ENCODE data around the gene GABARAPL2.
A peak's percentile ranks its signal among the peaks of the same experiment; 100 is the strongest.
"Not testable (repeated sequence)": the region's sequence is repeated elsewhere in the genome, so short reads cannot be mapped to it uniquely, and the experiment has no call there.

Gene GABARAPL2

GRCh38 chr16:75566040-75566757 is at the start of gene GABARAPL2:
GABARAPL2 (plus strand) TSS chr16:75566379; CDS start chr16:75566487, 108 bp downstream.
- DNase-seq, result peak; percentile 92

GRCh38 chr16:75519175-75519574 is 47.0 kb upstream of the GABARAPL2 start:
- DNase-seq, result no peak

DNA sequence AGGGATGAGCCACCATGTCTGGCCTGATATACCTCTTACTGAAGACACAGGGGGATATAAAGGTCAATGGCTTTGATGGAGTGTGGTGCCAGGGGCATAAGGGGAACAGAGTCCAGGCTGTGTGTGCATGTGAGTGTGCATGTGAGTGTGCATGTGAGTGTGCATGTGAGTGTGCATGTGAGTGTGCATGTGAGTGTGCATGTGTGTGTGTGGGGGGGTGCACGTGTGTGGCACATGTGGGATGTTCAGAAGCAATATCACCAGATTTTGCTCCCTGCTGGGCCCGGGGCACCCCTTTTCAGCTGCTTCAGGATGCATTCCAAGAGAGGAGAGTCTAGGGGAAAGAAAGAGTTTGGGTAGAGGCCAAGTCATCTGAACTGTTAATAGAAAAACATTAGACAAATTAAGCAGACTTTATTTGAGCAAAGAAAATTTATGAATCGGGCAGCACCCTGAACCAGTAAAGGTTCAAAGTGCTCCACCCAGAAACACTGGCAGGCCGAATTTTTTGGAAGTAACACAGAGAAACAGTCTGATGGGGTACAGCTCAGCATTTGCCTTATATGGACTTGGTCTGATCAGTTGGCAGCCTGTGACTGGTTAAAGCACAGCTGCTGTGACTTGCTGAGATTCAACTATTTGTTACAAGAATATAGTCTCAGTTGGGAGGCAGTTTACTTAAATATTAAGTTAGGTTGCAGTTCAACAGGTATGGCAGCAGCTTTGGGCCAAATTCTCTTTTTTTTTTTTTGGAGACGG is 40.0 kb upstream of the GABARAPL2 start:
- DNase-seq, result no peak

DNA sequence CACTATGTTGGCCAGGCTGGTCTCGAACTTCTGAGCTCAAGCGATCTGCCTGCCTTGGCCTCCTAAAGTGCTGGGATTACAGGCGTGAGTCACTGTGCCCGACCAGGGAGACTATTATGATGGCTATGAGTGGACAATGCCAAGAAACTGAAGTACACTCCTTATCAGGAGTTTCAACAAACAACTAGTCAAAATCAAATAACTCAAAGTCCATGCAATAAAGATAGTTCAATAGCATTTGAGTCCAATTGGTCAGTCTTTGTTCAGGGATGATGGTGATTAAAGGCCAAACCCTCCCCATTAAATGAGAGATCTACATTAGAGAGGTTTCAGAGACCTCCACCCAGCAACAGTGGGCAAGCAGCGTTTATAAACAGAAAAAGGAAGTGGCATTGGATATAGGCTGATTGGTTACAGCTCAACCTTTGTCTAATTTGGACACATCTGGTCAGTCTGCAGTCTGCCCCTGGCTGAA is 38.3 kb upstream of the GABARAPL2 start:
- DNase-seq, result no peak

DNA sequence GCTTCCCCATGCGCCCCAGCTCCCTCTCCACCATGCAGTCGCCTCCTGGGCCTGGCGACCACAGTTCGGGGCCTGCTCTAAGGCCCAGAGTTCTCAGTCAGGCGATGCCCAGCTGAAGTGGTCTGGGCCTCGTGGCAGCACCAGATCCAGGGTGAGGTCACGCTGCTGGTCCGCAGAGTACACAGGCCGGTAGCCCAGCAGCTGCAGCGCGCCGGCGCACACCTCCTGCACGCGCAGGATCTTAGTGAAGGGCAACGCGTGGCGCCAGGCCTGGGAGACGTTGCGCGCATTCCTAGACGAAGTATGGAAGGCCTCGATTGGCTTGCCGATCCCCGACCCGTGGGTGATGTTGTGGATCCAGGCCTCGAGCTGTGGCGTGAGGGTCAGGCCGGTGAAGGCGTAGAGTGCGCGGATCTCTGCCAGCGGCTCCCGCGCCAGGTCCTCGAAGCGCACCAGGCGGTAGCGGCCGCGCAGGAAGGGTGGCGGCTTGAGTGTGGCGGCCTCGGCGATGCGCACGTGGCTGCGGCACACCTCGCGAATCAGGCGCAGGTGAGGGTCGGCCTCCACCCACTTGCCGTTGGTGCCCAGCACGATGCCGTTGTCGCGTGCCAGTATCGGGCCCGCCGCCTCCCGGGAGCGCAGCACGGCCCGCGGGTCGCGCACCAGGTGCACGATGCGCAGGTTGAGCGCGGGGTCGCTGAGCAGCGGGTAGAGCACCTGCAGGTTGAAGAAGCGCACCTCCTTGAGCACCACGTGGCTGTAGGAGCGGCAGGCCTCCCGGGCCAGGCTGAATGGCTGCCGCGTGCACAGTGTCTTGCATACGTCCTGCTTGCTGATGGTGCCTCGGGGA is 36.9 kb upstream of the GABARAPL2 start:
- DNase-seq, result no peak

GRCh38 chr16:75529959-75530358 is 36.2 kb upstream of the GABARAPL2 start:
- no peak for DNase-seq

DNA sequence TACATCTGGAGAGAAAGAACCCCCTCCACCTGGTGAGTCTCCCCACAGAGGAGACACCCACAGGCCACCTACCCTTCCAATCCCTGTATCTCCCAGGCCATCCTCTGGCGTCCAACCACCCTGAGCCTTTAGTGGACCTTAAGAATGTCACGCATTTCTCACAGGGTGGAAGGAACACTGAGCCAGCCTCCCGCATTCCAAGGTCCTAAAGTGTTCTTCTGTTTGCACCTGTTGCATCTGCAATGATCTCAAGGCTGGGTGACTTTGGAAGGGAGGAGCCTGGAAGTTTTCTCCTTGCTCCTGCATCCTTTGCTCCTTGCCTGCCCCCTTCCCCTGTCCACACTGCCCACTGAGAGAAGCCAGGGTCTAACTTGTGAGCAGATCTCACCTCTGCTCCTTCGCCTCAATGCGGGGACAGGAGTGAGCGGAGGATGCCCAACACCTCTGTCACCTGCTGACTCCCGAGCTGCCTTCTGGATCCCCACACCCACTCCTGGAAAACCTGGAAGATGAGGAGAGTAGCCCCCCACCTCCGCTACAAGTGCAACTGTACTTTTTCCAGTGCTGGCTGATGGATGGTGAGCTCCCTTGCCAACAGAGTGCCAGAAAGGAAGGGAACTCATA is 33.9 kb upstream of the GABARAPL2 start:
- no peak for DNase-seq

- DNase-seq, result no peak
Observed at GRCh38 chr16:75532791-75533190, 33.4 kb upstream of the GABARAPL2 start.

GRCh38 chr16:75534560-75535205 is 31.5 kb upstream of the GABARAPL2 start:
- no peak for DNase-seq

- DNase-seq, result no peak
Observed at GRCh38 chr16:75535211-75535843, 30.9 kb upstream of the GABARAPL2 start.

GRCh38 chr16:75535901-75536300 is 30.3 kb upstream of the GABARAPL2 start, which contains the start of gene CHST5:
CHST5 (minus strand) TSS chr16:75536108; CDS start chr16:75530384, 5,724 bp downstream.
- DNase-seq, result no peak

GRCh38 chr16:75537776-75538175 is 28.4 kb upstream of the GABARAPL2 start:
- no peak for DNase-seq

GRCh38 chr16:75538882-75539565 is 27.2 kb upstream of the GABARAPL2 start:
- DNase-seq, result not testable (repeated sequence)

- DNase-seq, result no peak
Observed at GRCh38 chr16:75541236-75541635, 24.9 kb upstream of the GABARAPL2 start.

GRCh38 chr16:75542462-75542861 is 23.7 kb upstream of the GABARAPL2 start:
- DNase-seq, result not testable (repeated sequence)

DNA sequence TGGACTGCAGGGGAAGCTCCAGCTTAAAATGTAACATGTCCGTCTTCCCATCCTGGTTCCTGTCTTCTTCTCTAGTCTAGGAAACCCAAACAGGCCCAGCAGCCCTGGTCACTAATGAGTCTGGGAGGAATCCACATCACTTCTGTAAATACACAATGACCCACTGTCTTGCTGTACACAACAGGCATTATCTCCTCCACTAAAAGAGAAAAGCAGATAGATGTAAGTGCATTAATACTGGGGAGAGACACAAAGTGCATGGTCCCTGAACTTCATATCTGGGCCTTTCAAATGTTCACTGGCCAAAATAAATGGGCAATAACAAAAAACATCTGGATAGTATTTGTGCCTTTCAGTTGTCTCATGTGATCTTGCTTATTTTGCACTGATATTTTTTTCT is 20.3 kb upstream of the GABARAPL2 start:
- not testable (repeated sequence) for DNase-seq

GRCh38 chr16:75546293-75546692 is 19.9 kb upstream of the GABARAPL2 start:
- no peak for DNase-seq

GRCh38 chr16:75548456-75548855 is 17.7 kb upstream of the GABARAPL2 start:
- not testable (repeated sequence) for DNase-seq

DNA sequence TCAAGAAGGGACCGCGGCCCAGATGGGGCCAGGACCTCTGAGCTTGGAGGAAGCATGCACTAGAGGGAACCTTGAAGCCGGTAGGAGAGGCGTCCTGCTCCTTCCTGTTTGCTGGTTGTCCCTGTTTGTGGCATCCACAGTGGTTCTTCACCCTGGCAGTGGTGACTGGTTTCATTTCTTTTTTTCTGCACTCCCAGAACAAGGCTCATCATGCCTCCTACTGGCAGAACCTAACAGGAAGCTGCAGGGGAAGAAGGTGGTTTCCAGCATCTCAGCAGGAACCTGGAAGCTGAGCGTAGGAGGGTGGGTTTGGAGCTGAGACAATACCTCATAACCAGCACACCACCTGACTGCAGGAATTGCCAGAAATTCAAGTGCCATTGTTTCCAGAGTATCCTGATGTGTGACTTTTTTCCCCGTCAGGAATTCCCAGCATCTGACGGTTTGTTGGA is 15.9 kb upstream of the GABARAPL2 start:
- no peak for DNase-seq

GRCh38 chr16:75552951-75553350 is 13.2 kb upstream of the GABARAPL2 start:
- no peak for DNase-seq

DNA sequence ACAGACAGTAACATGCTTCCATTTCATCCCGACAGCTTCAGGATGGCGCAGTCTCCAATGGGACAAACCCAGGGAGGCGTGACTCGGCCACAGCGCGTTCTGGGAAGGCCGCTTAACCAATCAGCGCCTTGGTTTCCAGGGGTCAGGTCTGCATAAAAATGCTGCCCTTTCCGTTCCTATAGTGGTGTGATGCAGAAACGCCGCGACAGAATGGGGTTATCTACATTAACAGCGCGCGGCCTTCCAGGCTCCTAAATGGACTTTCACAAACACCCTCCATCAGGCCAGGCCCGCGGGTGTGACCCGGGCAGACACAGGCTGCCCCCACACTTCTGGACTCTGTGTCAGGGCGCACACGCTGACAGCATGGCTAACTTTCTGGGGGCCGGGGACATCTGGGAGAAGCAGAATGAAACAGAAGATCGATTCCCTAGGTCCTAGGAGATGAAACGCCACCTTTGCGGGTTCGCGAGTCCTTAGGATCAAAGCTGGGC is 10.9 kb upstream of the GABARAPL2 start:
- no peak for DNase-seq
